ENCODE data around the gene RIMS3.
"Not testable (repeated sequence)": the region's sequence is repeated elsewhere in the genome, so short reads cannot be mapped to it uniquely, and the experiment has no call there.

The RIMS3 gene

DNA sequence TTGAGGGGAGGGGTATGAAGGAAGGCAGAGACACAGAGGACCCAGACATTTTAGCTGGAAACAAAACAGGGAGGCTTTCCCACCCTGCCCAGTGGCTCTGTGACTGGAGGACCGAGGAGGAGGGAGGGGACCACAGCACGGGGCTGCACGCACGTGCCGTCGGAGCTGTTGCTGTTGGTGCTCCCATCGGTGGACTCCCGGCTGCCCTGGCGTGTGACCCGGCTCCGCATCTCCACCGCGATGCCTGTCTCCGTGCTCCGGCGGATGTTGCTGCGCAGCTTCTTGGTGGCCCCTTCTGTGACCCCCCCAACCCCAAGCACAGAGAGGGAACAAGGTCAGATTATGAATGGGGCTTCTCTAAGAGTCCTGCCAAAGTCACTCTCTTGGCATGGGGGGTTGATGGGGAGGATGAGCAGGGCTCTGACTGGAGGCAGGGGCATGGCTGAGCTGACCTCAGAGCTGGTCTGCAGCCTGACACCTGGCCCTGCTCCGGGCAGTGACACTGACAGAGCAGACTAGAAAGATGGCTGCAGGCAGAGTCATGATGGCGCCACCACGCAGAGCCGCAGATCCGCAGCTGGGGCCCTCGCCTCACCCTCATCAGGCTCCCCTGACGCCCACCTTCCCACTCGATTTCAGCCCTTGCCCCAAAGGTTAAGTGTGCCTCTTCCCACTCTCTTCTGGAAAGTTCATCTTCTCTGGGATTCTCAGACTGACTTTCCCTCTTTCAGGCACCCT is 29.6 kb downstream of the RIMS3 start:
- H3K4me3 ChIP-seq (ENCODE audit: low read depth, low read length), result no peak overlapping the region
- TF ChIP-seq, protein P1, sequence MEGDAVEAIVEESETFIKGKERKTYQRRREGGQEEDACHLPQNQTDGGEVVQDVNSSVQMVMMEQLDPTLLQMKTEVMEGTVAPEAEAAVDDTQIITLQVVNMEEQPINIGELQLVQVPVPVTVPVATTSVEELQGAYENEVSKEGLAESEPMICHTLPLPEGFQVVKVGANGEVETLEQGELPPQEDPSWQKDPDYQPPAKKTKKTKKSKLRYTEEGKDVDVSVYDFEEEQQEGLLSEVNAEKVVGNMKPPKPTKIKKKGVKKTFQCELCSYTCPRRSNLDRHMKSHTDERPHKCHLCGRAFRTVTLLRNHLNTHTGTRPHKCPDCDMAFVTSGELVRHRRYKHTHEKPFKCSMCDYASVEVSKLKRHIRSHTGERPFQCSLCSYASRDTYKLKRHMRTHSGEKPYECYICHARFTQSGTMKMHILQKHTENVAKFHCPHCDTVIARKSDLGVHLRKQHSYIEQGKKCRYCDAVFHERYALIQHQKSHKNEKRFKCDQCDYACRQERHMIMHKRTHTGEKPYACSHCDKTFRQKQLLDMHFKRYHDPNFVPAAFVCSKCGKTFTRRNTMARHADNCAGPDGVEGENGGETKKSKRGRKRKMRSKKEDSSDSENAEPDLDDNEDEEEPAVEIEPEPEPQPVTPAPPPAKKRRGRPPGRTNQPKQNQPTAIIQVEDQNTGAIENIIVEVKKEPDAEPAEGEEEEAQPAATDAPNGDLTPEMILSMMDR (IDR thresholded peaks at IDR 0.05; ENCODE audit: low read depth, low read length, missing control alignments), result no peak
- no peak for DNase-seq (ENCODE audit: low read depth)
- in situ Hi-C loops (cut with HindIII; ENCODE audit: low sequenced_read_pairs), result no loop called here

DNA sequence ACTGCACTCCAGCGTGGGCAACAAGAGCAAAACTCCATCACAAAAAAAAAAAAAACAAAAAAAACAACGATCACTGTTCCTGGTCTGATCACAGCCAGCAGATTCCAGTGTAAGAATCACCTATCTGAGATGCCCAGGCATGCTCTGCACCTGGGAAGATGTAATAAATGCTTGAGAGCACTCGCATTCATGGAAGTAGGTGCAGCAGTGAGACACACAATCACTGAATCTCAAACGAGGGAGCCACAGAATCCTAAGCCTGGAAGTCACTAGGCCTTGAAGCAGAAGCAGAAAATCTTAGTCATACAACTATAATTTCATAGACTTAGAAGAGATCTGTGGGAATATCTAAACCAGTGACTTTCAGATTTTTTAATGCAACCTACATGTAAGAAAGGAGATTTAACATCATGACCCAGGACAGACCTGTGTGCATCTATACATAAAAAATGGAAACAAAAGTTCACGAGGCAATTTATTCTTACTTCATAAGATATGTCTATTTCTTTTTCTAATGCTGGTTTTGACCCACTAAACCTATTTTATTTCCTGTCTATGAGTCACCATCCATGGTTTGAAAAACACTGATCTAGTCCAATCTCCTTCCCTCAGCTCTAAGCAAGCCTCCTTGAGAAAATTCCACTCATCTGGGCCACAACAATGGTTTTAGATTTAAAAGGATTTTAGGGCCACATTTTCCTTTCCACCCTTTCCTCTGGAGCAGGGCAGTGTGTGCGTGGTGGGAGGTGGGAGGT is 30.4 kb downstream of the RIMS3 start:
- no peak for DNase-seq (ENCODE audit: low read depth)
- TF ChIP-seq, protein P1 (IDR thresholded peaks at IDR 0.05; ENCODE audit: low read depth, low read length, missing control alignments), result no peak
- in situ Hi-C loops (cut with HindIII; ENCODE audit: low sequenced_read_pairs), result no loop called here
- no peak overlapping the region for H3K4me3 ChIP-seq (ENCODE audit: low read depth, low read length)

DNA sequence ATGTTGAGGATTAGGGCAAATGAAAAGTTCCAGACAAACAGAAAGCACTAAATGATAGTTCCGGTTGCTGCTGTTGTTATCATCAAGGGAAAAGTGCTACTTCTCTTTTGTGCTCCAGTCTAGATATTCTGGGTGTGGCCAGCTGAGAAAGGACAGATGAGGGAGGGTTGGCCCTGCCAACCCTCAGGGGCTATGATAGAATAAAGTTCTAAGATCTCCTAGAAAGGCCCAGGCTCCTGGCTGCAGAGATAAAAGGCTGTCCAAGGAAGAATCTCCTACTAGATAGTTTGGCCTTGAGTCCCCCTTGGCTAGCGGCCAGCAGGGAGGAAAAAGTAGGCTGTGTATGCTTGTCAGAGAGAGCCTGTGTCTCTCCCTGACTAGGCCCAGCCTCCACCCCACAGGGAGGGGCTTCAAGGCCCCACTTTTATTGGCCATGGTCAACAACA is 31.5 kb downstream of the RIMS3 start:
- DNase-seq (ENCODE audit: low read depth), result no peak
- H3K4me3 ChIP-seq (ENCODE audit: low read depth, low read length), result no peak overlapping the region
- in situ Hi-C loops (cut with HindIII; ENCODE audit: low sequenced_read_pairs), result no loop called here
- TF ChIP-seq, protein P1 (IDR thresholded peaks at IDR 0.05; ENCODE audit: low read depth, low read length, missing control alignments), result no peak

DNA sequence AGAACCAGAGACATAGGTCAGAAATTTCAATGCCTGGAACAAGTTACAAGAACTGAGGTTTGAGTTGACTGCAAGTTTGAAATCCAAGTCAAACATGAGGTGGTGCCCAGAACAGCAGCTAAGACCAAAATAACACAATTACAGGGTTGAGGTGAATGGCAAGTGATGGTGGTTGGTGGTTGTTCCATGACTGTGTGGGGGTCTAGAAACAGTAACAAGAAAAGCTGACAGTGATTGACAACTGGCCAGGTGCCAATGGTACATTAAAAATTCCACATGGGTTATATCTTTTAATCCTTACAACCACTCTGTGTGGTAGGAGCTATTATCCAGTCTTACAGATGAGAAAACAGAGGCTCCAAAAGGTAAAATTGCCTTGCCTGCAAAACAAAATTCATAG is 32.0 kb downstream of the RIMS3 start:
- no peak for DNase-seq (ENCODE audit: low read depth)
- TF ChIP-seq, protein P1 (IDR thresholded peaks at IDR 0.05; ENCODE audit: low read depth, low read length, missing control alignments), result no peak
- no peak overlapping the region for H3K4me3 ChIP-seq (ENCODE audit: low read depth, low read length)
- in situ Hi-C loops (cut with HindIII; ENCODE audit: low sequenced_read_pairs), result no loop called here

DNA sequence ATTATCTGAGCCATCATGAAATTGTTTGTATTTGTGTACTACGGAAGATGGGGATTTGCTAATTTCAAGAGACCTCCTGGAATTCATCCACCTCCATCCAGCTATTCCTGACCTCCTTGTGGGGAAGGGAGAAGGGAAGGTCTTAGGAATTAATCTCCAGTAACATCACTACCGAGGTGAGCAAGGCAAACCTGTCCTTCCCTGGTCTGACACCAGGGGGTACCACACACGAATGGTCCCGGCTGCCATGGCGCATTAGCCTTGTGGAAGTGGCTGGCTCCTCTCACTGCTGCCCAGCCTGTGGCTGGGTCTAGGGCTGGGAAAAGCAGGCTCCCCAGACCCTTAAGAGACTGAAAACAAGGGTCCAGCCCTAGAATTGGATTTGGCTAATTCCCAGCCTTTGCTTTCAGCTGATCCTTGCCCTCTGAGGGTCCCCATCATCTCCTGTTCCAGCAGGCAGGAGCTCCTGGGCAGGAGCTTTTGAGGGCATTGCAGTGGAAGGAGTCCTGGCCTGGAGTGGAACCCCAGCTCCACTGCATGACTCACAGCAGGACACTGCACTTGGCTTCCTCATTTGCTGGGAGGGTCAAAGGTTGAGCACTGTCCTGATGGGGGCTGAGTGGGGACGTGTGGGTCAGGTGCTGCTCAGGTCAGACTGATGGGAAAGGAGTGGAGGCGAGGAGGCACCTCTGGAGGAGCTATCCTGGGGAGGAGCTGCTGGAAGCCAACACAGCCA is 34.8 kb downstream of the RIMS3 start:
- in situ Hi-C loops (cut with HindIII; ENCODE audit: low sequenced_read_pairs), result no loop called here
- H3K4me3 ChIP-seq (ENCODE audit: low read depth, low read length), result no peak overlapping the region
- TF ChIP-seq, protein P1 (IDR thresholded peaks at IDR 0.05; ENCODE audit: low read depth, low read length, missing control alignments), result peak; percentile 35
- DNase-seq (ENCODE audit: low read depth), result no peak

DNA sequence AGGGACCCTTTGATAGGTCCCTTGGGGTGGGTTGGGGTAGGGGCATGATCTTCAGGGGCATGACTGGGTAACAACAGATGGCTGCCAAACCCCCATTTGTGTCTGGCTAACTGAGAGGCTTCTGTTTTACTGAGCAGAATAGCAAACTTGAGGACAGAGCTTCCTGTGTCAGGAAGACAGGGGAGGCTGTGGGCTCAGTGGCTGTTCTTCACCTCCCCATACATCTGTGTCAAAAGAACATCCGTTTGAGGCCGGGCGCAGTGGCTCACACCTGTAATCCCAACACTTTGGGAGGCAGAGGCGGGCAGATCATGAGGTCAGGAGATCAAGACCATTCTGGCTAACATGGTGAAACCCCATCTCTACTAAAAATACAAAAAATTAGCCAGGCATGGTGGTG is 35.9 kb downstream of the RIMS3 start:
- DNase-seq (ENCODE audit: low read depth); H3K4me3 ChIP-seq (ENCODE audit: low read depth, low read length); in situ Hi-C loops (cut with HindIII; ENCODE audit: low sequenced_read_pairs): not testable (repeated sequence)
